Liver (tissue), 9 donors: ENCODE results near the gene HMG20A. TPM values are rescaled to one million over a fixed set of nuclear protein-coding genes. Genes with fewer than 3 reads are reported as not detected.

ENCODE experiments used
- DNase-seq: peaks from one replicate; pipeline ENCODE4 v3.0.0-alpha.2; 2017; ENCODE audit warnings: low spot score
- H3K27ac ChIP-seq, 2 donors: one replicate each; pipeline ENCODE4 v1.7.0; 2013; ENCODE audit warnings: inconsistent platforms in 2 of 2, low read length in 2 of 2, control low read depth in 1 of 2, low read depth in 1 of 2, mild to moderate bottlenecking in 1 of 2
- H3K27me3 ChIP-seq, 4 donors: one replicate each; pipeline versions ENCODE4 v1.6.1 to v1.7.0; 2013; ENCODE audit warnings: low read length in 3 of 4, inconsistent platforms in 1 of 4, mild to moderate bottlenecking in 1 of 4, moderate library complexity in 1 of 4; ENCODE audit not compliant: control insufficient read depth in 4 of 4, insufficient read depth in 4 of 4
- H3K36me3 ChIP-seq, 4 donors: one replicate each; pipeline versions ENCODE4 v1.6.1 to v1.7.0; 2013; ENCODE audit warnings: low read length in 3 of 4, mild to moderate bottlenecking in 3 of 4, low read depth in 1 of 4, moderate library complexity in 1 of 4; ENCODE audit not compliant: control insufficient read depth in 4 of 4, insufficient read depth in 3 of 4
- H3K4me1 ChIP-seq, 4 donors: one replicate each; pipeline versions ENCODE4 v1.6.1 to v1.7.0; 2013; ENCODE audit warnings: low read length in 3 of 4, mild to moderate bottlenecking in 3 of 4, moderate library complexity in 1 of 4; ENCODE audit not compliant: control insufficient read depth in 4 of 4, insufficient read depth in 4 of 4
- H3K4me3 ChIP-seq, 3 donors: one replicate each; pipeline versions ENCODE4 v1.6.1 to v1.7.0; 2013; ENCODE audit warnings: low read length in 3 of 3, control low read depth in 1 of 3, low read depth in 1 of 3, mild to moderate bottlenecking in 1 of 3
- H3K9ac ChIP-seq, 2 donors: one replicate each; pipeline ENCODE4 v1.7.0; 2013; ENCODE audit warnings: low read length in 2 of 2, mild to moderate bottlenecking in 2 of 2, moderate library complexity in 2 of 2, control low read depth in 1 of 2, low read depth in 1 of 2
- H3K9me3 ChIP-seq, 4 donors: one replicate each; pipeline versions ENCODE4 v1.6.1 to v1.7.0; 2013; ENCODE audit warnings: low read length in 3 of 4; ENCODE audit not compliant: control insufficient read depth in 4 of 4
- EGR1 ChIP-seq, 2 donors: IDR thresholded peaks; 2 replicates each; pipeline ENCODE4 v1.6.1; 2016 to 2018; ENCODE audit warnings: antibody characterized with exemption in 2 of 2, low read depth in 2 of 2
- FOXA1 ChIP-seq: IDR thresholded peaks from 2 replicates; pipeline ENCODE4 v1.6.1; 2016; ENCODE audit warnings: antibody characterized with exemption
- FOXA2 ChIP-seq: IDR thresholded peaks from 2 replicates; pipeline ENCODE4 v1.6.1; 2016; ENCODE audit warnings: antibody characterized with exemption
- GABPA ChIP-seq, 2 donors: IDR thresholded peaks in 1 of 2; conservative IDR thresholded peaks in 1 of 2; 2 replicates each; pipeline ENCODE4 v1.6.1; 2016; ENCODE audit warnings: antibody characterized with exemption in 2 of 2, mild to moderate bottlenecking in 1 of 2, moderate library complexity in 1 of 2
- HNF4A ChIP-seq, 2 donors: conservative IDR thresholded peaks; 2 replicates each; pipeline ENCODE4 v1.6.1; 2016; ENCODE audit warnings: antibody characterized with exemption in 2 of 2, mild to moderate bottlenecking in 2 of 2
- HNF4G ChIP-seq: IDR thresholded peaks from 2 replicates; pipeline ENCODE4 v1.6.1; 2016; ENCODE audit warnings: antibody characterized with exemption
- JUND ChIP-seq, 2 donors: IDR thresholded peaks; 2 replicates each; pipeline ENCODE4 v1.6.1; 2016; ENCODE audit warnings: antibody characterized with exemption in 2 of 2
- SP1 ChIP-seq: IDR thresholded peaks from 2 replicates; pipeline ENCODE4 v1.6.1; 2018; ENCODE audit warnings: antibody characterized with exemption, mild to moderate bottlenecking
- TAF1 ChIP-seq: conservative IDR thresholded peaks from 2 replicates; pipeline ENCODE4 v1.6.1; 2016; ENCODE audit warnings: antibody characterized with exemption, mild to moderate bottlenecking
- YY1 ChIP-seq: IDR thresholded peaks from 2 replicates; pipeline ENCODE4 v1.6.1; 2016; ENCODE audit warnings: antibody characterized with exemption, mild to moderate bottlenecking
- WGBS: extraction: QIAGEN DNeasy Blood & Tissue Kit; methylation state at CpG from one replicate; pipeline ENCODE4 v1.1.7; 2013; 5-methylcytosine and 5-hydroxymethylcytosine counted together
- polyA plus RNA-seq, 2 donors: library from polyadenylated mRNA; stranded (reverse) in 1 of 2; unstranded in 1 of 2; fragments of 200-250 nt in 1 of 2; fragments of >200 nt in 1 of 2; fragmentation: Nextera tagmentation in 1 of 2; extraction: Ambion mirVana in 1 of 2; gene quantifications; one replicate each; pipeline versions ENCODE4 v1.2.1 to v1.2.3, GENCODE V29; 2013 to 2015
- total RNA-seq, 2 donors: library from RNA; depleted of rRNA; stranded (reverse); fragments of >200 nt; gene quantifications; one replicate each; pipeline ENCODE4 v1.2.3, GENCODE V29; 2014
- TF ChIP-seq, protein P1 (sequence below): IDR thresholded peaks from 2 replicates; pipeline ENCODE4 v1.6.1; 2016; ENCODE audit warnings: antibody characterized with exemption, mild to moderate bottlenecking
- TF ChIP-seq, protein P2 (sequence below): fragments of 150-350 bp; IDR thresholded peaks from 2 replicates; pipeline ENCODE4 v1.5.1; 2017; ENCODE audit warnings: improper control_type of control experiment, low read depth, low read length; ENCODE audit not compliant: missing input control
- TF ChIP-seq, protein P3 (sequence below): IDR thresholded peaks from 2 replicates; pipeline ENCODE4 v1.6.1; 2016; ENCODE audit warnings: antibody characterized with exemption
- TF ChIP-seq, protein P4 (sequence below): IDR thresholded peaks from 2 replicates; pipeline ENCODE4 v1.6.1; 2016; ENCODE audit warnings: antibody characterized with exemption
- donor health status: healthy.
- donor health status: healthy.
- donor health status: healthy.
- donor health status: healthy.
- donor health status: healthy.

The HMG20A gene
- total and polyA plus RNA-seq, 4 donors: 7.7 to 19.4 (median 13.3) TPM

DNA sequence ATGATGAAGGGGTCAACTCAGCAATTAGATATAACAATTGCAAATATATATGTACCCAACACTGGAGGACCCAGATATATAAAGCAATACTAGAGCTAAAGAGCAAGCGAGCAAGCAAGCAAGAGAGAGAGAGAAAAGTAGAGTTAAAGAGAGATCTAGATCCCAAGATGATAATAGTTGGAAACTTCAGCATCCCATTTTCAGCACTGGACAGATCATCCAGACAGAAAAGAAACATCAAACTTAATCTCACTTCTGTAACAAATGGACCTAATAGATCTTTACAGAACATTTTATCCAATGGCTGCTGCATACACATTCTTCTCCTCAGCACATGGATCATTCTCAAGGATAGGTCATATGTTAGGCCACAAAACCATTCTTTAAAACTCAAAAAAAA, 24.0 kb upstream of the HMG20A start:
- Histone ChIP-seq H3K9me3 (peaks cover 0 to 6% (median 0%) of the 10 kb centered on the region in 4 donors), H3K9ac (no peak overlapping the region), H3K36me3 (no peaks in the 10 kb centered on the region), H3K4me3 (no peak overlapping the region), H3K27me3 (no peaks in the 10 kb centered on the region), H3K4me1 (no peaks in the 10 kb centered on the region), H3K27ac (no peak overlapping the region)
- DNase-seq: no peak
- TF ChIP-seq, protein P1, sequence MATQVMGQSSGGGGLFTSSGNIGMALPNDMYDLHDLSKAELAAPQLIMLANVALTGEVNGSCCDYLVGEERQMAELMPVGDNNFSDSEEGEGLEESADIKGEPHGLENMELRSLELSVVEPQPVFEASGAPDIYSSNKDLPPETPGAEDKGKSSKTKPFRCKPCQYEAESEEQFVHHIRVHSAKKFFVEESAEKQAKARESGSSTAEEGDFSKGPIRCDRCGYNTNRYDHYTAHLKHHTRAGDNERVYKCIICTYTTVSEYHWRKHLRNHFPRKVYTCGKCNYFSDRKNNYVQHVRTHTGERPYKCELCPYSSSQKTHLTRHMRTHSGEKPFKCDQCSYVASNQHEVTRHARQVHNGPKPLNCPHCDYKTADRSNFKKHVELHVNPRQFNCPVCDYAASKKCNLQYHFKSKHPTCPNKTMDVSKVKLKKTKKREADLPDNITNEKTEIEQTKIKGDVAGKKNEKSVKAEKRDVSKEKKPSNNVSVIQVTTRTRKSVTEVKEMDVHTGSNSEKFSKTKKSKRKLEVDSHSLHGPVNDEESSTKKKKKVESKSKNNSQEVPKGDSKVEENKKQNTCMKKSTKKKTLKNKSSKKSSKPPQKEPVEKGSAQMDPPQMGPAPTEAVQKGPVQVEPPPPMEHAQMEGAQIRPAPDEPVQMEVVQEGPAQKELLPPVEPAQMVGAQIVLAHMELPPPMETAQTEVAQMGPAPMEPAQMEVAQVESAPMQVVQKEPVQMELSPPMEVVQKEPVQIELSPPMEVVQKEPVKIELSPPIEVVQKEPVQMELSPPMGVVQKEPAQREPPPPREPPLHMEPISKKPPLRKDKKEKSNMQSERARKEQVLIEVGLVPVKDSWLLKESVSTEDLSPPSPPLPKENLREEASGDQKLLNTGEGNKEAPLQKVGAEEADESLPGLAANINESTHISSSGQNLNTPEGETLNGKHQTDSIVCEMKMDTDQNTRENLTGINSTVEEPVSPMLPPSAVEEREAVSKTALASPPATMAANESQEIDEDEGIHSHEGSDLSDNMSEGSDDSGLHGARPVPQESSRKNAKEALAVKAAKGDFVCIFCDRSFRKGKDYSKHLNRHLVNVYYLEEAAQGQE: peak; percentile 78
- no peak for TF ChIP-seq FOXA1
- WGBS: 98% methylated on average over 1 of the region's 1 CpG

DNA sequence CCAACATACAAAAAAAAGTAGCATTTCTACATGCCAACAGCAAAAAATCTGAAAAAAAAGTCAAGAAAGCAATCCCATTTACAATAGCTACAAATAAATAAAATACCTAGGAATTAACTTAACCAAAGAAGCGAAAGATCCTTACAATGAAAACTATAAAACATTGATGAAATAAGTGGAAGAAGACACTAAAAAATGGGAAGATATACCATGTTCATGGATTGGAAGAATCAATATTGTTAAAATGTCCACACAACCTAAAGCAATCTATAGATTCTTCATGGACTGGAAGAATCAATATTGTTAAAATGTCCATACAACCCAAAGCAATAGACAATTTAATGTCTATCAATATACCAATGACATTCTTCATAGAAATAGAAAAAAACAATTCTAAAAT, 21.8 kb upstream of the HMG20A start:
- no peak for DNase-seq
- Histone ChIP-seq H3K9me3 (peaks cover 0 to 6% (median 0%) of the 10 kb centered on the region in 4 donors), H3K27me3 (no peaks in the 10 kb centered on the region), H3K27ac (no peak overlapping the region), H3K4me1 (peaks cover 0 to 3% (median 0%) of the 10 kb centered on the region in 4 donors), H3K4me3 (no peak overlapping the region), H3K9ac (no peak overlapping the region), H3K36me3 (no peaks in the 10 kb centered on the region)
- TF ChIP-seq, protein P2, sequence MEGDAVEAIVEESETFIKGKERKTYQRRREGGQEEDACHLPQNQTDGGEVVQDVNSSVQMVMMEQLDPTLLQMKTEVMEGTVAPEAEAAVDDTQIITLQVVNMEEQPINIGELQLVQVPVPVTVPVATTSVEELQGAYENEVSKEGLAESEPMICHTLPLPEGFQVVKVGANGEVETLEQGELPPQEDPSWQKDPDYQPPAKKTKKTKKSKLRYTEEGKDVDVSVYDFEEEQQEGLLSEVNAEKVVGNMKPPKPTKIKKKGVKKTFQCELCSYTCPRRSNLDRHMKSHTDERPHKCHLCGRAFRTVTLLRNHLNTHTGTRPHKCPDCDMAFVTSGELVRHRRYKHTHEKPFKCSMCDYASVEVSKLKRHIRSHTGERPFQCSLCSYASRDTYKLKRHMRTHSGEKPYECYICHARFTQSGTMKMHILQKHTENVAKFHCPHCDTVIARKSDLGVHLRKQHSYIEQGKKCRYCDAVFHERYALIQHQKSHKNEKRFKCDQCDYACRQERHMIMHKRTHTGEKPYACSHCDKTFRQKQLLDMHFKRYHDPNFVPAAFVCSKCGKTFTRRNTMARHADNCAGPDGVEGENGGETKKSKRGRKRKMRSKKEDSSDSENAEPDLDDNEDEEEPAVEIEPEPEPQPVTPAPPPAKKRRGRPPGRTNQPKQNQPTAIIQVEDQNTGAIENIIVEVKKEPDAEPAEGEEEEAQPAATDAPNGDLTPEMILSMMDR: no peak
- TF ChIP-seq HNF4A (conservative IDR thresholded peaks at IDR 0.05) (no peak), SP1 (no peak), YY1 (no peak), TAF1 (no peak), EGR1 (IDR thresholded peaks at IDR 0.05; ENCODE audit: low read depth in 2 of 2) (no peak), GABPA (IDR thresholded peaks at IDR 0.05 in 1 of 2, conservative IDR thresholded peaks at IDR 0.05 in 1 of 2) (no peak), HNF4G (no peak), JUND (IDR thresholded peaks at IDR 0.05) (no peak), FOXA2 (no peak)
- TF ChIP-seq, protein P1: no peak
- TF ChIP-seq, protein P3, sequence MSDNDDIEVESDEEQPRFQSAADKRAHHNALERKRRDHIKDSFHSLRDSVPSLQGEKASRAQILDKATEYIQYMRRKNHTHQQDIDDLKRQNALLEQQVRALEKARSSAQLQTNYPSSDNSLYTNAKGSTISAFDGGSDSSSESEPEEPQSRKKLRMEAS: no peak
- TF ChIP-seq, protein P4, sequence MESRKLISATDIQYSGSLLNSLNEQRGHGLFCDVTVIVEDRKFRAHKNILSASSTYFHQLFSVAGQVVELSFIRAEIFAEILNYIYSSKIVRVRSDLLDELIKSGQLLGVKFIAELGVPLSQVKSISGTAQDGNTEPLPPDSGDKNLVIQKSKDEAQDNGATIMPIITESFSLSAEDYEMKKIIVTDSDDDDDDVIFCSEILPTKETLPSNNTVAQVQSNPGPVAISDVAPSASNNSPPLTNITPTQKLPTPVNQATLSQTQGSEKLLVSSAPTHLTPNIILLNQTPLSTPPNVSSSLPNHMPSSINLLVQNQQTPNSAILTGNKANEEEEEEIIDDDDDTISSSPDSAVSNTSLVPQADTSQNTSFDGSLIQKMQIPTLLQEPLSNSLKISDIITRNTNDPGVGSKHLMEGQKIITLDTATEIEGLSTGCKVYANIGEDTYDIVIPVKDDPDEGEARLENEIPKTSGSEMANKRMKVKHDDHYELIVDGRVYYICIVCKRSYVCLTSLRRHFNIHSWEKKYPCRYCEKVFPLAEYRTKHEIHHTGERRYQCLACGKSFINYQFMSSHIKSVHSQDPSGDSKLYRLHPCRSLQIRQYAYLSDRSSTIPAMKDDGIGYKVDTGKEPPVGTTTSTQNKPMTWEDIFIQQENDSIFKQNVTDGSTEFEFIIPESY: no peak
- WGBS: 95% methylated on average over 1 of the region's 1 CpG
